HepG2 (cell line): ENCODE results near the gene GPHN. TPM values are rescaled to one million over a fixed set of nuclear protein-coding genes. Genes with fewer than 3 reads are reported as not detected.

ENCODE experiments used
- ATAC-seq: fragments of 200-7000 bp; cut with Tn5 transposase; 3 replicates; pipeline ENCODE4 v1.9.1; 2020; ENCODE audit warnings: mild to moderate bottlenecking, moderate library complexity
- BruUV-seq: library from RNA; stranded (reverse); fragments of 400-500 nt; replicated peaks from 2 replicates; lab custom pipeline; 2021; lab: Mats Ljungman, UMichigan
- CTCF ChIA-PET: fragments of 300-600 bp; formaldehyde crosslinking; extraction: SDS; loops from one replicate; lab custom pipeline; 2021; ENCODE audit warnings: low total read pairs, inconsistent platforms, low intra/inter-chr PET ratio; lab: Yijun Ruan, JAX
- POLR2A ChIA-PET: fragments of 350-600 bp; sonication (Branson Sonifier 250); formaldehyde crosslinking; loops from one replicate; lab custom pipeline; 2020; ENCODE audit warnings: antibody characterized with exemption, inconsistent platforms; lab: Yijun Ruan, JAX
- DNase-seq: peaks from one replicate; pipeline ENCODE4 v3.0.0-alpha.2; 2015; ENCODE audit warnings: low spot score
- FAIRE-seq: peaks from 3 replicates; lab custom pipeline; 2011; peaks lifted over from hg19 to GRCh38; lab: Jason Lieb, UNC
- H2AFZ ChIP-seq: one replicate; pipeline ENCODE4 v1.6.1; 2011; ENCODE audit warnings: low read length, inconsistent platforms
- H3K27ac ChIP-seq: fragments of 300-600 bp; 3 replicates; pipeline ENCODE4 v1.8.0; 2011; ENCODE audit warnings: mixed run types, mild to moderate bottlenecking, mixed read lengths, low read length, inconsistent platforms; ENCODE audit not compliant: insufficient read depth; ENCODE audit errors: extremely low read length
- H3K27me3 ChIP-seq, 2 experiments: fragments of 200-600 bp in 1 of 2; 2 replicates in 1 of 2; 3 replicates in 1 of 2; pipeline versions ENCODE4 v1.6.0 to v1.8.0; 2011; ENCODE audit warnings: low read length in 2 of 2, mild to moderate bottlenecking in 2 of 2, moderate library complexity in 2 of 2, inconsistent platforms in 1 of 2; ENCODE audit not compliant: insufficient read depth in 2 of 2, control insufficient read depth in 1 of 2
- H3K36me3 ChIP-seq, 2 experiments: fragments of 200-600 bp in 1 of 2; replicated peaks in 1 of 2; 2 replicates in 1 of 2; 3 replicates in 1 of 2; pipeline versions ENCODE4 v1.5.1 to v1.8.0; 2011; ENCODE audit warnings: low read length in 2 of 2, inconsistent platforms in 1 of 2; ENCODE audit not compliant: insufficient read depth in 2 of 2, control insufficient read depth in 1 of 2
- H3K4me1 ChIP-seq: 2 replicates; pipeline ENCODE4 v1.5.1; 2012; ENCODE audit warnings: low read length, inconsistent platforms; ENCODE audit not compliant: insufficient read depth
- H3K4me2 ChIP-seq: 2 replicates; pipeline ENCODE4 v1.6.0; 2011; ENCODE audit warnings: low read depth, low read length, inconsistent platforms
- H3K4me3 ChIP-seq, 3 experiments: fragments of 200-600 bp in 1 of 3; sonication (generic), shearing (Covaris generic) in 1 of 3; replicated peaks in 1 of 3; 2 replicates each; pipeline ENCODE4 v1.5.1; 2011 to 2016; ENCODE audit warnings: low read length in 3 of 3, inconsistent platforms in 2 of 3, low read depth in 2 of 3, mild to moderate bottlenecking in 2 of 3, control low read depth in 1 of 3, mixed read lengths in 1 of 3; ENCODE audit not compliant: insufficient read depth in 1 of 3
- H3K79me2 ChIP-seq: one replicate; pipeline ENCODE4 v1.6.1; 2011; ENCODE audit warnings: low read length, inconsistent platforms; ENCODE audit not compliant: insufficient read depth
- H3K9ac ChIP-seq: 2 replicates; pipeline ENCODE4 v1.6.0; 2011; ENCODE audit warnings: mild to moderate bottlenecking, low read depth, low read length, inconsistent platforms; ENCODE audit not compliant: insufficient read depth
- H3K9me3 ChIP-seq: 2 replicates; pipeline ENCODE4 v1.5.1; 2012; ENCODE audit warnings: mild to moderate bottlenecking, low read length
- H4K20me1 ChIP-seq: 2 replicates; pipeline ENCODE4 v1.6.0; 2011; ENCODE audit warnings: inconsistent platforms, mild to moderate bottlenecking, low read length, moderate library complexity; ENCODE audit not compliant: insufficient read depth
- DR1 ChIP-seq: sonication (generic); formaldehyde crosslinking; IDR thresholded peaks from 2 replicates; pipeline ENCODE4 v1.8.0; 2021; ENCODE audit warnings: mild to moderate bottlenecking, missing genetic modification reagents, inconsistent platforms
- GATAD2A ChIP-seq: IDR thresholded peaks from 2 replicates; pipeline ENCODE4 v1.6.1; 2016
- HNRNPUL1 ChIP-seq: fragments of 200-400 bp; formaldehyde crosslinking; IDR thresholded peaks from 2 replicates; pipeline ENCODE4 v1.6.1; 2017; ENCODE audit warnings: low read depth, mild to moderate bottlenecking, low read length, moderate library complexity
- JARID2 ChIP-seq: sonication (generic); formaldehyde crosslinking; IDR thresholded peaks from 2 replicates; pipeline ENCODE4 v1.8.1; 2023; ENCODE audit warnings: missing genetic modification reagents, inconsistent platforms; ENCODE audit not compliant: insufficient replicate concordance
- THAP11 ChIP-seq: IDR thresholded peaks from 2 replicates; pipeline ENCODE4 v1.6.1; 2016; ENCODE audit warnings: missing biosample characterization, missing genetic modification reagents
- ZFP36L1 ChIP-seq: sonication (generic); formaldehyde crosslinking; IDR thresholded peaks from 2 replicates; pipeline ENCODE4 v1.8.0; 2022; ENCODE audit warnings: mild to moderate bottlenecking, missing genetic modification reagents, moderate library complexity
- ZFP41 ChIP-seq: sonication (generic); formaldehyde crosslinking; IDR thresholded peaks from 2 replicates; pipeline ENCODE4 v1.4.0; 2020; ENCODE audit warnings: mild to moderate bottlenecking, missing genetic modification reagents, borderline replicate concordance
- ZNF138 ChIP-seq: sonication (generic); formaldehyde crosslinking; IDR thresholded peaks from 2 replicates; pipeline ENCODE4 v1.5.0; 2020; ENCODE audit warnings: mild to moderate bottlenecking, low read depth, missing genetic modification reagents
- ZNF224 ChIP-seq: sonication (generic); formaldehyde crosslinking; IDR thresholded peaks from 2 replicates; pipeline ENCODE4 v1.5.0; 2020; ENCODE audit warnings: mild to moderate bottlenecking, missing genetic modification reagents
- ZNF230 ChIP-seq: sonication (generic); formaldehyde crosslinking; IDR thresholded peaks from 2 replicates; pipeline ENCODE4 v1.4.0; 2020; ENCODE audit warnings: mild to moderate bottlenecking, missing genetic modification reagents
- ZNF484 ChIP-seq: sonication (generic); formaldehyde crosslinking; IDR thresholded peaks from 2 replicates; pipeline ENCODE4 v1.5.1; 2020; ENCODE audit warnings: mild to moderate bottlenecking, low read depth, missing genetic modification reagents, borderline replicate concordance
- ZNF564 ChIP-seq: sonication (generic); formaldehyde crosslinking; IDR thresholded peaks from 2 replicates; pipeline ENCODE4 v1.8.1; 2023; ENCODE audit warnings: mild to moderate bottlenecking, missing genetic modification reagents
- ZNF597 ChIP-seq: sonication (generic); formaldehyde crosslinking; IDR thresholded peaks from 2 replicates; pipeline ENCODE4 v1.5.0; 2020; ENCODE audit warnings: missing genetic modification reagents
- ZNF614 ChIP-seq: IDR thresholded peaks from 2 replicates; pipeline ENCODE4 v1.6.1; 2018; ENCODE audit warnings: missing biosample characterization, missing genetic modification reagents, inconsistent platforms, borderline replicate concordance
- WGBS: methylation state at CpG from one replicate; pipeline ENCODE4 v1.1.6; 2017; ENCODE audit warnings: low lambda C conversion rate; 5-methylcytosine and 5-hydroxymethylcytosine counted together
- in situ Hi-C: cut with HindIII; loops from 2 replicates; pipeline ENCODE4 v1.10.0; 2017; ENCODE audit warnings: low pct_unique_long_range_greater_than_20kb; ENCODE audit not compliant: extremely low pct_ligation_motif_present
- intact Hi-C: fragments of 100-400 bp; cut with micrococcal nuclease; formaldehyde crosslinking; loops from one replicate; pipeline ENCODE4 v1.10.0; 2022; ENCODE audit not compliant: unreplicated experiment
- polyA plus RNA-seq, 8 experiments: library from polyadenylated mRNA; depleted of rRNA in 3 of 8; stranded (reverse) in 7 of 8; unstranded in 1 of 8; fragments of >200 nt; fragmentation: Illumina TruSeq in 4 of 8; extraction: Trizol in 4 of 8; gene quantifications; 2 replicates each; pipeline versions ENCODE4 v1.2.1 to v1.2.3, GENCODE V29; 2011 to 2016; ENCODE audit warnings: low read depth in 4 of 8, missing spikeins in 1 of 8, mixed read lengths in 1 of 8; ENCODE audit not compliant: insufficient read depth in 1 of 8
- total RNA-seq, 5 experiments: library from RNA; depleted of rRNA; stranded (reverse); fragments of >200 nt; fragmentation: Illumina TruSeq; extraction: Trizol; gene quantifications; 2 replicates each; pipeline ENCODE4 v1.2.3, GENCODE V29; 2016; ENCODE audit warnings: low read depth in 1 of 5
- TF ChIP-seq, protein P1 (sequence below): sonication (generic); formaldehyde crosslinking; IDR thresholded peaks from 2 replicates; pipeline ENCODE4 v1.5.0; 2020; ENCODE audit warnings: missing genetic modification reagents

Gene GPHN
- total and polyA plus RNA-seq, 2 of the 13 experiments (the other 11 are each of a cell fraction or from before 2014, with no cell fraction given) = 12.7 to 19.2 TPM

DNA sequence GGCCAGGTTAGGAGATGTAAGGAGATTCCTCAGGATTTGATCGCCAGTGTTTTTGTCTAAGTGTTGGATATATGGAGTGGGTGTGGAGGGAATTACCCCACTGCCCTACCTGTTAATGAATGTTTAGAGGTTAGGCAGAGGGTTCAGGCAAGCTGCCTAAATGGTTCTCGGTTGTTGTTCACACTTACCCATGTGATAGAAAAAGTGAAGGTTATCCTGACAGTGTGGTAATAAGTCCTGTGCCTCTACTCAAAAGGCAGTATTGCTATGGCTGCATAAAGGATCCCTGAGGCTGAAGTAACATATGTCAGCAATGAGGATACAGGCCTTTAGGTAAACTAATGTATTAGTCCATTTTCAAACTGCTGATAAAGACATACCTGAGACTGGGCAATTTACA, 112.0 kb downstream of the GPHN start:
- intact Hi-C loops = loop anchor here (5.0 kb wide), 1 partner anchor 127 kb away; no protein-coding TSS in a partner anchor
- in situ Hi-C loops = loop anchor here (10.0 kb wide), 1 partner anchor 495 kb away; no protein-coding TSS in a partner anchor
- WGBS = 100% methylated on average over 2 of the region's 2 CpGs
- ChIA-PET POLR2A (no interaction called here), CTCF (no interaction called here)
- Histone ChIP-seq H4K20me1 (no peaks in the 10 kb centered on the region), H3K36me3 (no peaks in the 10 kb centered on the region), H2AFZ (no peak overlapping the region), H3K9ac (no peak overlapping the region), H3K4me2 (no peak overlapping the region), H3K9me3 (peaks cover 27% of the 10 kb centered on the region)
- no peak for DNase-seq
- ATAC-seq = no peak
- no peak for TF ChIP-seq ZNF614 (CRISPR knock-in tag)
- TF ChIP-seq ZNF230 = no peak
- no peak for TF ChIP-seq ZFP41
- no peak for TF ChIP-seq ZNF138 (CRISPR knock-in tag)
- TF ChIP-seq ZNF484 (CRISPR knock-in tag) = no peak
- TF ChIP-seq, all 625 proteins: peak for 0
- H3K27ac ChIP-seq = no peak overlapping the region
- peaks cover 18% of the 10 kb centered on the region for H3K4me1 ChIP-seq
- H3K27me3 ChIP-seq = no peaks in the 10 kb centered on the region
- no TSS peak for BruUV-seq
- no peak overlapping the region for H3K4me3 ChIP-seq
- peaks cover 19% of the 10 kb centered on the region for H3K79me2 ChIP-seq
- FAIRE-seq = no peak

GRCh38 chr14:66623838-66624237, 115.9 kb downstream of the GPHN start:
- no peak overlapping the region for H3K27ac ChIP-seq
- ChIA-PET POLR2A (no interaction called here), CTCF (interaction anchor here (0.7 to 1.5 kb wide), 2 partner anchors 38 to 495 kb away, joined by 5 to 9 read pairs; no protein-coding TSS in a partner anchor)

More at GRCh38 chr14:66623838-66624237, 115.9 kb downstream of the GPHN start:
- Histone ChIP-seq H3K4me3 (no peak overlapping the region), H4K20me1 (no peaks in the 10 kb centered on the region), H3K36me3 (no peaks in the 10 kb centered on the region), H3K79me2 (peaks cover 11% of the 10 kb centered on the region), H3K27me3 (no peaks in the 10 kb centered on the region), H2AFZ (no peak overlapping the region), H3K9ac (no peak overlapping the region), H3K4me1 (peaks cover 18% of the 10 kb centered on the region), H3K4me2 (no peak overlapping the region), H3K9me3 (no peaks in the 10 kb centered on the region)
- ATAC-seq (peak; percentile 54), FAIRE-seq (peak; percentile 8), DNase-seq (no peak)
- TF ChIP-seq THAP11 (CRISPR knock-in tag) (no peak), JARID2 (no peak), HNRNPUL1 (no peak), ZNF224 (CRISPR knock-in tag) (no peak), GATAD2A (CRISPR knock-in tag) (no peak), ZFP36L1 (CRISPR knock-in tag) (no peak), ZNF597 (CRISPR knock-in tag) (no peak), ZNF564 (CRISPR knock-in tag) (no peak), DR1 (CRISPR knock-in tag) (no peak)
- TF ChIP-seq, protein P1, sequence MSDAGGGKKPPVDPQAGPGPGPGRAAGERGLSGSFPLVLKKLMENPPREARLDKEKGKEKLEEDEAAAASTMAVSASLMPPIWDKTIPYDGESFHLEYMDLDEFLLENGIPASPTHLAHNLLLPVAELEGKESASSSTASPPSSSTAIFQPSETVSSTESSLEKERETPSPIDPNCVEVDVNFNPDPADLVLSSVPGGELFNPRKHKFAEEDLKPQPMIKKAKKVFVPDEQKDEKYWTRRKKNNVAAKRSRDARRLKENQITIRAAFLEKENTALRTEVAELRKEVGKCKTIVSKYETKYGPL (CRISPR knock-in tag) = no peak
- no TSS peak for BruUV-seq
- intact Hi-C loops (loop anchor here (1.0 to 5.0 kb wide), 3 partner anchors 38 to 494 kb away; no protein-coding TSS in a partner anchor), in situ Hi-C loops (loop anchor here (10.0 kb wide), 1 partner anchor 491 kb away; no protein-coding TSS in a partner anchor)
- 80% methylated on average over 4 of the region's 4 CpGs for WGBS
